GM23338 (cell line): ENCODE data around the gene GAS2L3. TPM values are rescaled to one million over a fixed set of nuclear protein-coding genes. Genes with fewer than 3 reads are reported as not detected.
"Not testable (repeated sequence)": the region's sequence is repeated elsewhere in the genome, so short reads cannot be mapped to it uniquely, and the experiment has no call there.

Source experiments
- ATAC-seq: fragments of 200-7000 bp; cut with Tn5 transposase; 3 replicates; pipeline ENCODE4 v1.9.1; 2020
- DNase-seq: peaks from one replicate; pipeline ENCODE4 v3.0.0-alpha.2; 2015; ENCODE audit warnings: low spot score
- H2AFZ ChIP-seq: fragments of 200-600 bp; sonication (generic); 2 replicates; pipeline ENCODE4 v1.8.0; 2016; ENCODE audit warnings: antibody characterized with exemption, mild to moderate bottlenecking, moderate library complexity
- H3F3A ChIP-seq: fragments of 200-600 bp; sonication (generic); replicated peaks from 2 replicates; pipeline ENCODE4 v1.8.0; 2017; ENCODE audit warnings: antibody characterized with exemption, mixed run types, low read depth
- H3K27ac ChIP-seq: fragments of 200-600 bp; sonication (generic); 2 replicates; pipeline ENCODE4 v1.6.1; 2016; ENCODE audit warnings: low read depth
- H3K27me3 ChIP-seq: fragments of 200-600 bp; sonication (generic); 2 replicates; pipeline ENCODE4 v1.8.0; 2016; ENCODE audit warnings: mild to moderate bottlenecking, mixed run types, moderate library complexity; ENCODE audit not compliant: insufficient read depth
- H3K36me3 ChIP-seq: fragments of 200-600 bp; sonication (generic); 2 replicates; pipeline ENCODE4 v1.8.0; 2016; ENCODE audit warnings: mild to moderate bottlenecking; ENCODE audit not compliant: insufficient read depth
- H3K4me1 ChIP-seq: fragments of 200-600 bp; sonication (generic); 2 replicates; pipeline ENCODE4 v1.8.0; 2016; ENCODE audit warnings: mild to moderate bottlenecking, moderate library complexity; ENCODE audit not compliant: insufficient read depth
- H3K4me2 ChIP-seq: fragments of 200-600 bp; sonication (generic); 2 replicates; pipeline ENCODE4 v1.7.1; 2017; ENCODE audit warnings: mixed run types
- H3K4me3 ChIP-seq: fragments of 200-600 bp; sonication (generic); 2 replicates; pipeline ENCODE4 v1.6.1; 2016; ENCODE audit warnings: mixed run types
- H3K79me2 ChIP-seq: fragments of 200-600 bp; sonication (generic); replicated peaks from 2 replicates; pipeline ENCODE4 v1.8.0; 2017; ENCODE audit warnings: mild to moderate bottlenecking; ENCODE audit not compliant: insufficient read depth
- H3K9me2 ChIP-seq: fragments of 200-600 bp; sonication (generic); 2 replicates; pipeline ENCODE4 v1.8.0; 2017; ENCODE audit not compliant: insufficient read depth
- H4K20me1 ChIP-seq: fragments of 200-600 bp; sonication (generic); replicated peaks from 2 replicates; pipeline ENCODE4 v1.8.0; 2017; ENCODE audit warnings: mild to moderate bottlenecking; ENCODE audit not compliant: insufficient read depth
- H3K27ac Mint-ChIP-seq: 2 replicates; pipeline ENCODE4 v1.8.0; 2020; ENCODE audit warnings: inconsistent platforms, mild to moderate bottlenecking, moderate library complexity, mixed read lengths
- H3K27me3 Mint-ChIP-seq: 3 replicates; pipeline ENCODE4 v1.8.0; 2022; ENCODE audit warnings: low read depth, mild to moderate bottlenecking, moderate library complexity, mixed read lengths, inconsistent platforms; ENCODE audit not compliant: insufficient read depth, poor library complexity
- H3K36me3 Mint-ChIP-seq: 3 replicates; pipeline ENCODE4 v1.8.0; 2021; ENCODE audit warnings: low read depth, mild to moderate bottlenecking, inconsistent platforms, moderate library complexity, mixed read lengths
- H3K4me1 Mint-ChIP-seq: 3 replicates; pipeline ENCODE4 v1.8.0; 2020; ENCODE audit warnings: mild to moderate bottlenecking, inconsistent platforms, mixed read lengths
- H3K4me3 Mint-ChIP-seq: 3 replicates; pipeline ENCODE4 v1.8.0; 2021; ENCODE audit warnings: moderate library complexity, mild to moderate bottlenecking, inconsistent platforms, mixed read lengths
- H3K9me3 Mint-ChIP-seq: 3 replicates; pipeline ENCODE4 v1.8.0; 2020; ENCODE audit warnings: moderate library complexity, mild to moderate bottlenecking, inconsistent platforms, mixed read lengths
- CREB1 ChIP-seq: fragments of 250-450 bp; sonication (Bioruptor Pico); IDR thresholded peaks from 2 replicates; pipeline ENCODE4 v1.5.0; 2020; ENCODE audit warnings: low read depth, mild to moderate bottlenecking, moderate library complexity
- ZNF331 ChIP-seq: fragments of 250-450 bp; sonication (Bioruptor Pico); IDR thresholded peaks from 2 replicates; pipeline ENCODE4 v1.5.0; 2020; ENCODE audit warnings: low read depth, mild to moderate bottlenecking, moderate library complexity
- ZNF462 ChIP-seq: fragments of 250-450 bp; sonication (Bioruptor Pico); IDR thresholded peaks from 2 replicates; pipeline ENCODE4 v1.5.0; 2020; ENCODE audit warnings: mild to moderate bottlenecking, moderate library complexity
- polyA plus RNA-seq: library from polyadenylated mRNA; unstranded; fragments of >200 nt; fragmentation: Nextera tagmentation; extraction: Ambion mirVana; gene quantifications from 2 replicates; pipeline ENCODE4 v1.2.1, GENCODE V29; 2016
- total RNA-seq: library from RNA; depleted of rRNA; stranded (reverse); fragments of >200 nt; shearing (Covaris generic); gene quantifications from 2 replicates; pipeline ENCODE4 v1.2.3, GENCODE V29; 2014
- TF ChIP-seq, protein P1 (sequence below): IDR thresholded peaks from one replicate; pipeline ENCODE4 v1.6.1; 2018; ENCODE audit warnings: antibody characterized with exemption; ENCODE audit not compliant: unreplicated experiment

GAS2L3 gene
- total and polyA plus RNA-seq, 2 experiments from 2014 or later, result 9.7 to 22.3 TPM

DNA sequence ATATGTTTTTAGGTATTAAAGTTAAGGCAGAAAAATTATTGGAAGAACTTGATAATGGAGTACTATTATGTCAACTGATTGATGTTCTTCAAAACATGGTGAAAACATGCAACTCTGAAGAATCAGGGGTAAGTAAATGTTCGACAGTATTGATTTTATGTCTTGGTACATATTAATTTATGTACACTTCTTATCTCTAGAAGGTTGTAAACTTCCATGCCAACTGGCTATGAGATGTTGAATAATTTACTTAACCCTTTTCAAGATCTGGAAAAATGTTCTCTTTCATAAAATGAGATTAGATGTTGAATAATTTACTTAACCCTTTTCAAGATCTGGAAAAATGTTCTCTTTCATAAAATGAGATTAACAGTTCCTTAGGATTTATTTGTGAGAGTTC is 28.1 kb downstream of the GAS2L3 start:
- no peaks in the 10 kb centered on the region for H3K27me3 Mint-ChIP-seq
- DNase-seq (no peak), ATAC-seq (no peak)
- no peaks in the 10 kb centered on the region for H3K9me3 Mint-ChIP-seq
- Histone ChIP-seq H3F3A (no peaks in the 10 kb centered on the region), H3K27me3 (no peaks in the 10 kb centered on the region), H3K36me3 (no peaks in the 10 kb centered on the region), H3K4me3 (no peak overlapping the region), H2AFZ (no peak overlapping the region), H3K9me2 (no peaks in the 10 kb centered on the region), H3K79me2 (no peaks in the 10 kb centered on the region), H3K4me2 (no peak overlapping the region), H3K27ac (no peak overlapping the region), H3K4me1 (no peaks in the 10 kb centered on the region), H4K20me1 (no peaks in the 10 kb centered on the region)
- H3K36me3 Mint-ChIP-seq, result no peaks in the 10 kb centered on the region
- H3K27ac Mint-ChIP-seq, result no peak overlapping the region
- TF ChIP-seq, protein P1, sequence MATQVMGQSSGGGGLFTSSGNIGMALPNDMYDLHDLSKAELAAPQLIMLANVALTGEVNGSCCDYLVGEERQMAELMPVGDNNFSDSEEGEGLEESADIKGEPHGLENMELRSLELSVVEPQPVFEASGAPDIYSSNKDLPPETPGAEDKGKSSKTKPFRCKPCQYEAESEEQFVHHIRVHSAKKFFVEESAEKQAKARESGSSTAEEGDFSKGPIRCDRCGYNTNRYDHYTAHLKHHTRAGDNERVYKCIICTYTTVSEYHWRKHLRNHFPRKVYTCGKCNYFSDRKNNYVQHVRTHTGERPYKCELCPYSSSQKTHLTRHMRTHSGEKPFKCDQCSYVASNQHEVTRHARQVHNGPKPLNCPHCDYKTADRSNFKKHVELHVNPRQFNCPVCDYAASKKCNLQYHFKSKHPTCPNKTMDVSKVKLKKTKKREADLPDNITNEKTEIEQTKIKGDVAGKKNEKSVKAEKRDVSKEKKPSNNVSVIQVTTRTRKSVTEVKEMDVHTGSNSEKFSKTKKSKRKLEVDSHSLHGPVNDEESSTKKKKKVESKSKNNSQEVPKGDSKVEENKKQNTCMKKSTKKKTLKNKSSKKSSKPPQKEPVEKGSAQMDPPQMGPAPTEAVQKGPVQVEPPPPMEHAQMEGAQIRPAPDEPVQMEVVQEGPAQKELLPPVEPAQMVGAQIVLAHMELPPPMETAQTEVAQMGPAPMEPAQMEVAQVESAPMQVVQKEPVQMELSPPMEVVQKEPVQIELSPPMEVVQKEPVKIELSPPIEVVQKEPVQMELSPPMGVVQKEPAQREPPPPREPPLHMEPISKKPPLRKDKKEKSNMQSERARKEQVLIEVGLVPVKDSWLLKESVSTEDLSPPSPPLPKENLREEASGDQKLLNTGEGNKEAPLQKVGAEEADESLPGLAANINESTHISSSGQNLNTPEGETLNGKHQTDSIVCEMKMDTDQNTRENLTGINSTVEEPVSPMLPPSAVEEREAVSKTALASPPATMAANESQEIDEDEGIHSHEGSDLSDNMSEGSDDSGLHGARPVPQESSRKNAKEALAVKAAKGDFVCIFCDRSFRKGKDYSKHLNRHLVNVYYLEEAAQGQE, result no peak
- TF ChIP-seq CREB1 (CRISPR knock-in tag), result no peak
- TF ChIP-seq ZNF331, result no peak
- TF ChIP-seq ZNF462, result no peak
- no peaks in the 10 kb centered on the region for H3K4me1 Mint-ChIP-seq
- H3K4me3 Mint-ChIP-seq, result no peak overlapping the region

- H3K27ac ChIP-seq, H3K4me2 ChIP-seq, H3K36me3 ChIP-seq, H3F3A ChIP-seq, H3K79me2 ChIP-seq, H4K20me1 ChIP-seq, H3K9me2 ChIP-seq, DNase-seq, H3K27me3 ChIP-seq, H3K9me3 Mint-ChIP-seq, H3K27ac Mint-ChIP-seq, H3K4me1 ChIP-seq, H3K4me3 Mint-ChIP-seq, H3K4me1 Mint-ChIP-seq, H2AFZ ChIP-seq, H3K36me3 Mint-ChIP-seq, H3K27me3 Mint-ChIP-seq, H3K4me3 ChIP-seq, ATAC-seq: not testable (repeated sequence)
Observed at GRCh38 chr12:100602997-100603396, 29.5 kb downstream of the GAS2L3 start.
